GM13976 (cell line): Measurements from ENCODE around the gene CBFA2T2.
"Not testable (repeated sequence)": the region's sequence is repeated elsewhere in the genome, so short reads cannot be mapped to it uniquely, and the experiment has no call there.

Experiments
- DNase-seq: peaks from one replicate; pipeline ENCODE4 v3.0.0; 2012; ENCODE audit warnings: low spot score
- in situ Hi-C: fragments of 300-500 bp; cut with MboI; formaldehyde crosslinking; loops from one replicate; pipeline ENCODE4 v1.12.0; 2022; ENCODE audit warnings: low sequenced_read_pairs, mixed read lengths, inconsistent platforms; ENCODE audit not compliant: unreplicated experiment
- TF ChIP-seq, protein P1 (sequence below): IDR thresholded peaks from 2 replicates; pipeline ENCODE4 v1.5.1; 2012; ENCODE audit warnings: borderline replicate concordance, mild to moderate bottlenecking; ENCODE audit not compliant: insufficient read depth; ENCODE audit errors: extremely low read depth, missing control alignments, control extremely low read depth

The CBFA2T2 gene

GRCh38 chr20:33636776-33637175, 146.9 kb downstream of the CBFA2T2 start:
- no peak for DNase-seq
- in situ Hi-C loops = no loop called here
- TF ChIP-seq, protein P1, sequence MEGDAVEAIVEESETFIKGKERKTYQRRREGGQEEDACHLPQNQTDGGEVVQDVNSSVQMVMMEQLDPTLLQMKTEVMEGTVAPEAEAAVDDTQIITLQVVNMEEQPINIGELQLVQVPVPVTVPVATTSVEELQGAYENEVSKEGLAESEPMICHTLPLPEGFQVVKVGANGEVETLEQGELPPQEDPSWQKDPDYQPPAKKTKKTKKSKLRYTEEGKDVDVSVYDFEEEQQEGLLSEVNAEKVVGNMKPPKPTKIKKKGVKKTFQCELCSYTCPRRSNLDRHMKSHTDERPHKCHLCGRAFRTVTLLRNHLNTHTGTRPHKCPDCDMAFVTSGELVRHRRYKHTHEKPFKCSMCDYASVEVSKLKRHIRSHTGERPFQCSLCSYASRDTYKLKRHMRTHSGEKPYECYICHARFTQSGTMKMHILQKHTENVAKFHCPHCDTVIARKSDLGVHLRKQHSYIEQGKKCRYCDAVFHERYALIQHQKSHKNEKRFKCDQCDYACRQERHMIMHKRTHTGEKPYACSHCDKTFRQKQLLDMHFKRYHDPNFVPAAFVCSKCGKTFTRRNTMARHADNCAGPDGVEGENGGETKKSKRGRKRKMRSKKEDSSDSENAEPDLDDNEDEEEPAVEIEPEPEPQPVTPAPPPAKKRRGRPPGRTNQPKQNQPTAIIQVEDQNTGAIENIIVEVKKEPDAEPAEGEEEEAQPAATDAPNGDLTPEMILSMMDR = no peak

DNA sequence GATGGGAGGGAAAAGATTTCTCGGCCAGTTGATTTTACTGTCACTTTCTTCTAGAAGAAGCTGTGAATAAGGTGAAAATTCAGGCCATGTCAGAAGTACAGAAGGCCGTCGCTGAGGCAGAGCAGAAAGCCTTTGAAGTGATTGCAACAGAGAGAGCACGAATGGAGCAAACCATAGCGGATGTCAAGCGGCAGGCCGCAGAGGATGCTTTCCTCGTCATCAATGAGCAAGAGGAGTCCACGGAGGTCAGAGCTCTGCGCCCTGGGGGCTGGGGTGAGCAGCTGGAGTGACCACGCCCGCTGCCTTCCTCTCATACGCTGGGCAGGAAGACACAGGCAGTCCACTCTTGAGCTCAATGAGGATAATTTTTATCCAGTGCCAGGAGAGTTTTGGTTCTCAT, 150.4 kb downstream of the CBFA2T2 start:
- TF ChIP-seq, protein P1 = no peak
- no peak for DNase-seq
- in situ Hi-C loops = no loop called here

GRCh38 chr20:33644313-33645071, 154.6 kb downstream of the CBFA2T2 start:
- TF ChIP-seq, protein P1 = no peak
- DNase-seq = no peak
- in situ Hi-C loops = no loop called here

- no peak for DNase-seq
- TF ChIP-seq, protein P1 = no peak
- in situ Hi-C loops = no loop called here
Observed at GRCh38 chr20:33645072-33645358, 155.1 kb downstream of the CBFA2T2 start.

- no peak for DNase-seq
- in situ Hi-C loops = no loop called here
- TF ChIP-seq, protein P1 = no peak
Observed at GRCh38 chr20:33645396-33645795, 155.5 kb downstream of the CBFA2T2 start.

- in situ Hi-C loops = no loop called here
- TF ChIP-seq, protein P1 = no peak
- no peak for DNase-seq
Observed at GRCh38 chr20:33646191-33646590, 156.3 kb downstream of the CBFA2T2 start.

- DNase-seq, in situ Hi-C loops: not testable (repeated sequence)
Observed at GRCh38 chr20:33646959-33647602, 157.2 kb downstream of the CBFA2T2 start.
